SHP77 treated with DMSO at 0.1 percent for 48 hours (cell line): ENCODE data around the gene THEM4.
"Not testable (repeated sequence)": the region's sequence is repeated elsewhere in the genome, so short reads cannot be mapped to it uniquely, and the experiment has no call there.

Experiments
- DNase-seq: peaks from one replicate; lab custom pipeline; 2025; lab: John Stamatoyannopoulos, UW

The THEM4 gene

DNA sequence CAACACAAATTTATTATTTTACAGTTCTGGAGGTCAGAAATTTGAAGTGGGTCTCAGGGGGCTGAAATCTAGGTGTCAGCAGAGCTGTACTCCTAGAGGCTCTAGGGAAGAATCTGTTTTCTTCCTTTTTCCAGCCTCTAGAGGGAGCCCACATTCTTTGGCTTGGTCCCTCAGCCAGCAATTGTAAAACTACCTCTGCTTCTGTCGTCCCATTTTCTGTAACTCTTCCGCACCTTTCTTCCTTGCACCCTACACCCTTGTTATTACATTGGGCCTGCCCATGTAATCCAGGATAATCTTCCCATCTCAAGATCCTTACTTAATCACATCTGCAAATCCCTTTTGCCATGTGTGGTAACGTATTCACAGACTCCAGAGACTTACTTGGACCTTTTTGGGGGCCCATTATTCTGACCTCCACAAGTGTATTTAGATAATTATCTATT, 24.8 kb upstream of the THEM4 start:
- peak; percentile 74 for DNase-seq

DNA sequence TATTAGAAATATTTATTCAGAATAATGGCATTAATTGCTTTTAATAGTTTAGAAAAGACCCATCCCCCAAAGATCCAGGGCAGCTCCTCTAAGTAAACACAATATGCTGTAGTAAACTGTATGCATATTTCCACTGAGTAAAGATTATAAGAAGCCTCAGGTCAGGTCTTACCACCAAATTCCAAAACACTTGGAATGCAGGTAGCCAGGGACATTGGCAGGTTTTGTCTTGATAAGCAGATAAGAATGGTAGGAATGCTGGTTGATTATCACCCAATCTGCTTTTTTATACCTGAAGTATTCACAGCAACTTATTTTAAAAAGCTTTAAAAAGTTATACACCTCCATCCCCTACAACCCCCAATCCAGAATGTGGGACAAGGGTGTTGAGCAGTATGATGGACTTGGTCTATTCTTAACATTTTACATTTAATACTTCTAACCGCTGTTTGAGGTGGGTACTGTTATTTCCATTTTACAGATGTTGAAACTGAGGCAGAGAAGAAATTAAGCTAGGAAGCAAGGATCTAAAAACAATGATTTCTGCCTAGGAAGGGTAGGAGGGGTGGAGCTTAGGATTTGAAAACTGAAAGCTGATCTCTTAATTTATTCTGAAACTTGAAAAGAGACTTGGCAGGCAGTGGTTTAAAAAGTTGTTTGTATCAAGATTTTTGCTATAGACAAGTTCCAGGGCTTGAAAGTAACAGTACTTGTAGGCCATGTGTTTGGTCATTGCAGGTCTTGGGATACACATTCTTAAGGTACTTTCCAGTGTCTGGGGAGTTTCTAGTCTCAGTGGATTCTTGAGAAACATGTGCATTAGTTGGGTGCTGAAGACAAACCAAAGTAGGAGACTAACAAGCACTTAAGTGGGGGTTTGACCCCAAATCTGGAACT, 15.6 kb upstream of the THEM4 start:
- DNase-seq, result no peak

DNA sequence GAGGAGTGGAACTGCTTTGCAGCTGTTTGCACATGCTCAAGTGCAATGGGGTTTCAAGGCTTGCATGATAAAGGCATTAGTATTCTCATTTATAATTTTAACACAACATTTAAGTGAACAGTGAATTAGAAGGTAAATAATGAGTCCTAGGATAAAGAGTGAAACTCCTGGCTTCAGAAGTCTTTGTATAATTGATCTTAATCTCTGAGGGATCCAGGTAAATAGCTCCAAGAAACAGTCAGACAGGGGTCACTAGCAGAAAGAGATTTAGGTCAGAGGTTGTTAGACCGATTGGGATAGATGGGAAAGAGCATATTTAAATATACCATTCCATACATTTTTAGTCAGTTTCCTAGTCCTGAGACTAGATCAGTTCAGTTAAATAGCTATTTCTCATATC, 14.1 kb upstream of the THEM4 start:
- no peak for DNase-seq

DNA sequence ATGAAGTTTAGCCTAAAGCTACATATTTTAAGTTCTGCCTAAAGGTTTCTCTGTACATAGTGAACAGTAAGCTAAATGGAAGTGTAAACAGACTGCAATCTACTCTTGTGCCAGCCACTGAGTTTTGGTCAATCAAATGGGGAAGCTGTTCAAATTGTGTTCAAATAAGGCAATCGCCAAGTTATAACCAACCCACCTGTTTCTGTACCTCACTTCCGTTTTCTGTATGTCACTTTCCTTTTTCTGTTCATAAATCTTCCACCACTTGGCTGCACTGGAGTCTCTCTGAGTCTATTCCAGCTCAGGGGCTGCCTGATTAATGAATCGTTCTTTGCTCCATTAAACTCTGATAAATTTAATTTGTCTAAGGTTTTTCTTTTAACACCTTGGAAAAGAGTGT, 10.8 kb upstream of the THEM4 start:
- no peak for DNase-seq

DNA sequence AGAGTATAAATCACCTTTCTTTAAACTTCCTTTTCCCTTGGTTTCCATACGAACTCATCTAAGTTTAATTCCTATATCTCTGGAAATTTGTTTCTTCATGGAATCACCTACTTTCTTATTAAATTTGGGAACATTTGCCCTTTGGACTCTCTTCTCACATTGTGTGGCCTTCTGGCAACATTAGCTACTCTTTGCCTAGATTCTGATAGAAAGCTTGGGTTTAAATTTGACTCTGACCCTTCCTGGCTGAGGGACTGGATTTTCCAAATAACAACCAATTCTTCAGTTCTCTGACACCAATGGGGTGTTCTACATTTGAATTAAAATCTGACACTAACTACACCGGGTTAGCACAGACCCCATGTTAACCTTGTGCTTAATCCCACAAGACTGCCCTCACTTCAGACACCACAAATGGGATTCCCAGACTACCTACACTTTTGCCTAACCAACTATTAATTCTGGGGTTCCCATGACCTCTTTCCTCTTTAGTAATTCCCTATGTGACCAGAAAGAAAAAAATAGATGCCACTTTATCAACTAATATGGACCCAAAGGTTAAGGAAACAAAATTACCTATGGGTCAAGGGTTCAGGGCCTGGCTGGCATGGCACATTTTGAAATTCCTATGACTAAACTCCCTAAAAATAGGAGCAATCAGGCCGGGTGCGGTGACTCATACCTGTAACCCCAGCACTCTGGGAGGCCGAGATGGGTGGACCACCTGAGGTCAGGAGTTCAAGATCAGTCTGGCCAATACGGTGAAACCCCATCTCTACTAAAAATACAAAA, 9.7 kb upstream of the THEM4 start:
- DNase-seq, result no peak

DNA sequence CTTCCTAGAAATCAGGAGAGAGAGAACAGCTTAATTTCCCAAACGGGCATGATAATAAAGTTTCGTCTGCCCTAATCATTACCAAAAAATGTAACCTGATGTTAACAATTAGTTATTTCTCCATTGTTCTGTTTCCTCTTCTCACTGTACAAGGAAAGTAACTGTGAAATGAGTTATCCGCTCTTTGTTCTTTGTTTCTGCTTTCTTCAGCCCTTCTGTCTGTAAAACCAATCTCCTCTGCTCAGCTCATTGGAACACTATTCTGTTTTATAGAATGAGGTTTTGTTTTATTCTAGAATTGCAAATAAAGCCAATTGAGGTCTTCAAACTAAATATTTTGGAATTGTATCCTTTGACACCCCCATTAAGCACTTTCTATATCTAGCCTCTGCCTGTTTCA, 8.8 kb upstream of the THEM4 start:
- DNase-seq, result no peak

DNA sequence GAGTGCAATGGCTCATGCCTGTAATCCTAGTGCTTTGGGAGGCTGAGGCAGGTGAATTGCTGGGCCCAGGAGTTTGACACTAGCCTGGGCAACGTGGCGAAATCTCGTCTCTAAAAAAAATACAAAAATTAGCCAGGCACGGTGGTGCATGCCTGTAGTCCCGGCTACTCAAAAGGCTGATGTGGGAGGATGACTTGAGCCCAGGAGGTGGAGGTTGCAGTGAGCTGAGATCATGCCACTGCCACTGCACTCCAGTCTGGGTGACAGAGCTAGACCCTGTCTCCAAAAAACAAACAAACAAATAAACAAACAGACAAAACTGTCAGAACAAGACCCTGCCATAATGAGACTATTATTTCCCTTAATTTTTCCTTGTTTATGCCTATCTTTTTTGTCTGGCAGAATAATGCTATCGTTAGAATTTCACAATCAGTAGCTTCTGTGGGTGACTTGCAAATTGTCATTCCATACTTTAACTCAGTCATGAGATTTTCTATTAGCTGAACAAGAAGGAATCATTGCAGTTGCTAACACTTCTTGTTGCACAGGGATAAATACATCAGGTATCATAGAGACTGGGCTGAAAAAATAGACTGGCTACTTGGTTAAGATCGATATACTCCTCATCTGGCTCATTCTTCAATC, 7.5 kb upstream of the THEM4 start:
- DNase-seq, result no peak

DNA sequence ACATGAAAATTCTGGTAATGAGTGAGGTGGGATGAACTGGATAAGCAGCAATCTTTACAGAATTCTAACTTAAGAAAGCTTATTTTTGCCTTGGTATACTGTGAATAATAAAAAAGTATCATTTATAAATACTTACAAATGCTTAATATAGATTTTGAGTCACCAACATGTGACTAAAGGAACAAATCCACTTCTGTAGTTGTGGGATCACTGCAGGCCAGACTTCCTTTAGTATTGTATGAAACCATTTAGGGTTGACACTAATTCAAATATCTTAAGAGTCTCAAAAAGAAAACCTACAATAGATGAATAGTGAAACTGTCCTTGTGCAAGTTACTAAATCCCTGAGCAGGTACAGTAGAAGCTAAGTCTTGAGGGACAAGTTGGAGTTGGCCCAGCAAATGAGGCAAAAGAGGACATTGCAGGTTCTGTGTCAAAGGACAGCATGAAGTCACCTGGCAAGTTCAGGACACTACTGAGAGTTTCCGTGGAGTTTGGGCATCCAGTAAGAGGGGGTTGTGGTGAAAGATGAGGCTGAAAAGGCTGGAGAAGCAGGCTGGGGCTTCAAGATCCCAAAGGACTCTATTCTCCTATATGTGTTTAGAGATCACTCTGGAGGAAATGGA, 5.9 kb upstream of the THEM4 start:
- DNase-seq, result no peak

DNA sequence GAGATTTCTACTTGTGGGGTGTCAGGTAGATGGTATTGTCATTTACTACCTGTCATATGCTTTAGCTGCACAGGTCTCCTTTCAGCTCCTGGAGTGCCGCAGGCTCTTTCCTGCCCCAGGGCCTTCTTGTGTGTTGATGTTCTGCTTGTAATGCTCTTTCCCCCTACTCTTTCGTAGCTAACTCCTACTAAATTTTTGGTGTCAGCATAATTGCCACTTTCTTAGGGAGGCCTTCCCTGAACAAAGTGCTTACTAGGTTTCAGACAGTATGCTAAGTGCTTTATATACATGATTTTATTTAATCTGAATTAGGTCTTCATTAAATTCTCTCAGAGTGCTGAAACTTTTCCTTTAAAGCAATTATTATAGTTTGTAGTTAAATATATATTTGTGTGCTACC, 4.8 kb upstream of the THEM4 start:
- no peak for DNase-seq

DNA sequence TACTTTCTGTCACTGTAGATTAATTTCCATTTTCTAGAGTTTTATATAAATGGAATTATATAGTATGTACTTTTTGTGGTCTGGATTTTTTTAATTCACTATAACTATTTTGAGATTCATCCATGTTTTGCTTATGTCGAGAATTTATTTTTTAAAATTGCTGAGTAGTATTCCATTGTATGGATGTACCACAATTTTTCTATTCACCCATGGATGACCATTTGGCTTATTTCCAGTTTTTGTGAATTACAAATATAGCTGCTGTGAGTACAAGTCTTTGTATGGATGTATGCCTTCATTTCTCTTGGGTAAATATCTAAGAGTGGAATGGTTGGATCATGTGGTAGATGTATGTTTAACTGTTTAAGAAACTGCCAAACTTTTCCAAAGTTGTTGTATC, 3.7 kb upstream of the THEM4 start:
- DNase-seq, result no peak

DNA sequence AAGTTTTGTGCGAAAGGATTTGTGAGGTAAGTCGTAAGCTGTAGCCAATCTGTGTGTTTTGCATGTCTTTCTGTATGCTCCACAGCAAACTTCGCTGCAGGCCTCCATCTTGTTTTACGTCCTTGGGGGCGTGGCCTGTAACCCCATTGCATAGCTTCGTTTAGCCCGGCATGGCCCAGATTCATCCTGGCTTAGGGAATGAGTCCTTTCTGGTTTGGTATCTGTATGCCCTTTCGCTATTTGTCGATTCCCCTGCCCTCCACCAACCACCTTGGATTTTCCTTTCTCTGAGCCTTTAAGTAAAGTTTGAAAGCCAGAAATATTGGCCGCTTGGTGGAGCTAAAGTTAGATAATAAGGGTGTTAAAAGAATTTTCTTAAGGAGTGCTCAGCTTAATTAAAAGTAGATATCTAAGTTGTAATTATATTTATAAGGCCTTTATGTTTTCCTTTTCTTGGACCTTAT, 1.1 kb downstream of the THEM4 start:
- DNase-seq, result no peak

DNA sequence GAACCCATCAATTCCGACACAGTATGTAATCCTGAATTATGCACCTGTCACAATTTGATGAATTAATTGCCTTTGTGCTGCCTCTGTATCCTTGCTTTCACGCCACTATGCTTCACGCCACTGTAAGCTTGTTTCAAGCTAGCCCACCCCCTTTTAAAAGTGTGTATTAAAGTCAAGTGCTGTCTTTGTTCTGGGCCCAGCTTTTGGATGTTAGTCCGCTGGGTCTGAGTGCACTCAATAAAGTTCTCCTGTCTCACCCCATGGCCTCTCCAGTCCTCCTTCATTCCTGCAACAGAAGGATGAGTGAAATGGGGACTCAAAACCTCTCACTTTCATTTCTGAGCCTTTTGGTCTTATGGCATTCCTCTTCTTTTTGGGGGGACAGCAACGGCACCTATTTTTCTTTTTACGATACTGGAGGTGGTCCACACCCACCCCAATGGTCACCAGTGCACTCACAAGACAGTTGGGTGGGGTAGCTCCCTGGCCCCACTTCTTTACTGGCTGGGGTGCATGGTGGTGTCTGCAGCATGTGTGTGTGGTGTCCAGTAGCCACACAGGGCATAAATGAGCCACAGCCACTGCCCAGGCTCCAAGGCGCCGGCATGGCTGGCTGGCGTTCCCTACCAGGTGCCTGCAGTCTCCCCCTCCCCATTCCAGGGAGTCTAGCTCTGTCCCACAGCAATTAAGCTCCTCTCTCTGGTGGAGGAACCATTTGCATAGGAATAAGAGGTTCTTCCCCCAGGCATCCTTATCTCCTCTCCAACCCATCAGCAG, 1.8 kb downstream of the THEM4 start:
- no peak for DNase-seq

DNA sequence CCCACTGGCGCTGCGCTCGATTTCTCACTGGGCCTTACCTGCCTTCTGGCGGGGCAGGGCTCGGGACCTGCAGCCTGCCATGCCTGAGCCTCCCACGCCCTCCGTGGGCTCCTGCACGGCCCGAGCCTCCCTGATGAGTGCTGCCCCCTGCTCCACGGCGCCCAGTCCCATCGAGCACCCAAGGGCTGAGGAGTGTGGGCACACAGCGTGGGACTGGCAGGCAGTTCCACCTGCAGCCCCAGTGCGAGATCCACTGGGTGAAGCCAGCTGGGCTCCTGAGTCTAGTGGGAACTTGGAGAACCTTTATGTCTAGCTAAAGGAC, 3.0 kb downstream of the THEM4 start:
- DNase-seq, result not testable (repeated sequence)

DNA sequence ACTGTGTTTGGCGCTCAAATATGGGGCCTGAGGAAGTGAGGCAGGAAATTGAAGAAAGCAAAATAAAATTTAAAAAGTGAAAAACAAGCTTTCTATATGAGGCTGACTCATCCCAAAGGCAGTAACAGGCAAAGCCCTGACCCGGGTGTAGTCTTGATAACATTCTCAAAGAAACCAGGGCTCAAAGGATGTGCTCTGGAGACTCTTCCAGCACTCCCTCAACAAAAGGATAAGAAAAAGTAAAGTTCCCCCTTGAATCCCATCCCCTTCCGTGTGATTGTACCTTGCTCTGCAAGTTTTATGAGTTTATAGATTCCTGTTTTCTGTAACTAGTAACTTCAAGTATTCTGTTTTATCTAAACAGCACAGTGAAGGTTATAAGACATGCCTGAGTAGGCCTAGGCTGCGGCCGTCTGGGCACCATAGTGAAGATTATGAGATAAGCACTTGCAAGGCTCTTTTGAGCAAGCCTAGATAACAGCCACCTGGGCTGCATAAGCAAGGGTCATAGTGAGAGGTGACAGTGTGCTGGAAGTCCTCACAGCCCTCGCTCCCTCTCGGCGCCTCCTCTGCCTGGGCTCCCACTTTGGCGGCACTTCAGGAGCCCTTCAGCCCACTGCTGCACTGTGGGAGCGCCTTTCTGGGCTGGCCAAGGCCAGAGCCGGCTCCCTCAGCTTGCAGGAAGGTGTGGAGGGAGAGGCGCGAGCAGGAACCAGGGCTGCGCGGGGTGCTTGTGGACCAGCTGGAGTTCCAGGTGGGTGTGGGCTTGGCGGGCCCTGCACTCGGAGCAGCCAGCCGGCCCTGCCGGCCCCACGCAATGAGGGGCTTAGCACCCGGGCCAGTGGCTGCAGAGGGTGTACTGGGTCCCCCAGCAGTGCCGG, 3.6 kb downstream of the THEM4 start:
- DNase-seq, result not testable (repeated sequence)

DNA sequence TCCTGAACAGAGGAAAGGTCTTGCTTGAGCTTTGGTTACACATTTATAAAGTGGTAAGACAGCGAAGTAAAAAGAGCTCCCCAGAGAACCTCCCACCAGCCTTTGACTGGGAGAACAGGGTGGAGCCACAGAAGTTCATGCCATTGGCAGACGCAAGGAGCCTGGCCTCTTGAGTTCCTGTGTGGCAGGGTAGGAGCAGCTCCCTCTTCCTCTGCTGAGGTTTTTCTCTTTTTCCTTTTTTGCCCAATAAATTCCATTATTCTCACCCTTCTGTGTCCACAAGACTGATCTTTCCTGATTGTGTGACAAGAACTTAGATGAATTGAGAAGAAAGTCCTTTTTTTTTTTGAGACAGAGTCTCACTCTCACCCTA, 4.3 kb downstream of the THEM4 start:
- no peak for DNase-seq

DNA sequence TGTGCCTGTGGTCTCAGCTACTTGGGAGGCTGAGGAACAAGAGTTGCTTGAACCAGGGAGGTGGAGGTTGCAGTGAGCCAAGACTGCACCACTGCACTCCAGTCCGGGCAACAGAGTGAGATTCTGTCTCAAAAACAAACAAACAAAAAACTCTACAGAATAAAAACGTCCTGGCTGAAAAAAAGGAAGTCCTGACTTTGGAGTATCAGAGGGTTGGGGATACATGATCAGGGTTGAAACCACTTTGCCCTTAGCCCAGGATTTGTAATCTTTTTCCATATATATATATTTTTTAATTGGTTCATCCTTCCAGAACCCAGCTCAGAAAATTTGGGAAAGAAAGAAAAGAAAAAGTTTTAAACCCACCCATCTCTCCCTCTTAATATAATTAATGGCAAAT, 6.5 kb downstream of the THEM4 start:
- no peak for DNase-seq

DNA sequence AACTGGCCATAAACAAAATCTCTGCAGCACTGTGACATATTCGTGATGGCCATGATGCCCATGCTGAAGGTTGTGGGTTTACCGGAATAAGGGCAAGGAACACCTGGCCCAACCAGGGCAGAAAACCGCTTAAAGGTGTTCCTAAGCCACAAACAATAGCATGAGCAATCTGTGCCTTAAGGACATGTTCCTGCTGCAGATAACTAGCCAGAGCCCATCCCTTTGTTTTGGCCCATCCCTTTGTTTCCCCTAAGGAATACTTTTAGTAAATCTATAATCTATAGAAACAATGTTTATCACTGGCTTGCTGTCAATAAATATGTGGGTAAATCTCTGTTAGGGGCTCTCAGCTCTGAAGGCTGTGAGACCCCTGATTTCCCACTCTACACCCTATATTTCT, 8.5 kb downstream of the THEM4 start:
- not testable (repeated sequence) for DNase-seq

DNA sequence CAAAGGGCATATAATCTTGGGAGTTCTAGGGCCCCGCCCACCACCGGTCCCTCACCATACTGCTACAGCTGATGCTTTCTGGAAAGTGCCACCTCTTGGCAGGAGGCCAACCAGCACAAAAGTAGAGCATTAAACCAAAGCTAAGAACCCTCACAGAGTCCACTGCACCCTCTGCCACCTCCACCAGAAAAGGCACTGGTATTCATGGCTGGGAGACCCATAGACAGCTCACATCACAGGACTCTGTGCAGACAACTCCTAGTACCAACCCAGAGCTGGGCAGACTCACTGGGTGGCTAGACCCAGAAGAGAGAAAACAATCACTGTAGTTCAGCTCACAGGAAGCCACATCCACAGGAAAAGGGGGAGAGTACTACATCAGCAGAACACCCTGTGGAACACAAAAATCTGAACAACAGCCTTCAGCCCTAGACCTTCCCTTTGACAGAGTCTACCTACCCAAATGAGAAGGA, 10.8 kb downstream of the THEM4 start:
- no peak for DNase-seq

DNA sequence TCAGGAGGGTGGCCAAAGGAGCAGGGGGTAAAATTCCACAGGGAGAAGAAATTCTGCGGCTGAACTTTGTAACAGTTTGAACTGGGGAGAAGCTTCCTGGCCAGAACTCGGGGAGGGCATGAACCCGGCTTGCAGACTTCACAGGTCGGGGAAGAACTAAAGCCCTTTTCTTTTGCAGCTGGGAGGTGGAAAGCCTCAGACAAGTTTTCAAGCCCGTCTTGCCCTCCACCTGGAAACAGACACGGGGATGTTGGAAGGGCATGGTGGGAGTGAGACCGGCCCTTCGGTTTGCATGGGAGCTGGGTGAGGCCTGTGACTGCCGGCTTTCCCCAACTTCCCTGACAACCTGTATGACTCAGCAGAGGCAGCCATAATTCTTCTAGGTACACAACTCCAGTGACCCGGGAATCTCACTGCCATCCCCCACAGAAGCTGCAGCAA, 11.3 kb downstream of the THEM4 start:
- DNase-seq, result no peak

DNA sequence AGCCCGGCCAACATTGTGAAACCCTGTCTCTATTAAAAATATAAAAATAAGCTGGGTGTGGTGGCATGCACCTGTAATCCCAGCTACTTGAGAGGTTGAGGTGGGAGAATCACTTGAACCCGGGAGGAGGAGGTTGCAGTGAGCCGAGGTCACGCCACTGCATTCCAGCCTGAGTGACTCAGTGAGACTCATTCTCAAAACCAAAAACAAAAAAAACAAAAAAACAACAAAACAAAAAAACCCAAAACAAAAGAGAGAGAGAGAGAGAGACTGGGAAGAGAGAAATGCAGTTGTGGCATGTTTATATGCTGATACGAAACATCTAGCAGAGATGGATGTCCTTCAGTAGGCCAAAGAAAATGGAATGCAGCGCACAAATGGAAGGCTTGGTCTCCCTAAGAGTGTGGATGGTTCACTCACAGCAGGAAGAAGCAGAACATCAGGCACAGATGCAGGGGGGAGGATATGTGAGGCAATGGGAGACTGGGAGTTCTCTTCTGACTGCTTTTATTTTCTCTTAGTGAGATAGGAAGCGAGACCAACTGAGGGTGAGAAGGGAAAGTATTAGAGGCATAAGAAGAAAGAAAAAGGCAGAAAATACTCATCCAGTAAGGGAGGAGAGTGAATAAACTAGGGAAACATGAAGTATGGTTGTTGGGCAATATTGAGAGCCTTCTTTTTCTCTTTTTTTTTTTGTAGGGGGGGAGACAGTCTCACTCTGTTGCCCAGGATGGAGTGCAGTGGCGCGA, 16.0 kb downstream of the THEM4 start:
- DNase-seq, result no peak
